ENCODE data around the gene RHOD. TPM values are rescaled to one million over a fixed set of nuclear protein-coding genes. Genes with fewer than 3 reads are reported as not detected.
A peak's percentile ranks its signal among the peaks of the same experiment; 100 is the strongest.

RHOD gene
- total RNA-seq, 1 experiment from 2014 or later = not detected

DNA sequence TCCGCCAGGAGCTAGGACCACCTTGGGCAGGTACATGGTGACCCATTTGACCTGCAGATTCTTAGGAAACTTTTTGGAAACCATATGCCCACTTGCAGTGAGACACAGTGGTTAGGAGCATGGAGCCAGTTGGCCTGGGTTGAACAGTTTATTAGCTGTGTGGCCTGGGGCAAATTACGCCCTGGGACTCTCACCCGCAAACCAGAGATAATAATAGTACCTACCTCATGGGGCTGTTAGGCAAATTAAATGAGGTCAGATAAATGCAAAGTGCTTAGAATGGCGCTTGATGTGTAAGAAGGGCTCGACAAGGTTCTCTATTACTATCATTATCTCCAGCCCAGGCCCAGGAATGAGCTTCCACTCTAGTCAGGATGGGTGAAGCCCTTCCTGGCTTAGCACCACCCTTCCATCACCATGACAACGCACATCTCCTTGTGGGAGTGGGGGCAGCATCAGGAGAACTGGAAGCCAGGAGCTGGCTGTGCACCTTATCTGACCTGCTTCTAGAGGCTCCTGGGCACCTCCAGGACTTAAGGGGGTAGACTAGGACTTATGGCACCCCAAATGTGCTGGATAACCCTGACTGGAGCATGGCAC, 28.6 kb upstream of the RHOD start:
- H3K36me3 ChIP-seq (ENCODE audit: insufficient read depth, low read length) = no peaks in the 10 kb centered on the region
- H3K9me3 ChIP-seq (ENCODE audit: low read length) = no peaks in the 10 kb centered on the region
- no peaks in the 10 kb centered on the region for H3K27me3 ChIP-seq (ENCODE audit: low read length)
- no peaks in the 10 kb centered on the region for H3K79me2 ChIP-seq (ENCODE audit: low read length)
- H3K27ac ChIP-seq (ENCODE audit: low read length) = peak overlapping the region; percentile 90
- H3K4me2 ChIP-seq (ENCODE audit: low read depth, low read length, poor library complexity, severe bottlenecking) = peak overlapping the region; percentile 98
- H2AFZ ChIP-seq (ENCODE audit: low read length) = peak overlapping the region; percentile 68; the same call in 1 of the 2 replicates
- no peaks in the 10 kb centered on the region for H4K20me1 ChIP-seq (ENCODE audit: insufficient read depth, low read depth, low read length)
- H3K4me1 ChIP-seq (ENCODE audit: low read length) = peaks cover 69% of the 10 kb centered on the region
- DNase-seq = peak; percentile 95
- peak overlapping the region; percentile 64 for H3K4me3 ChIP-seq (ENCODE audit: low read length)
- H3K9me2 ChIP-seq (replicated peaks; ENCODE audit: insufficient read depth, low read length) = no peaks in the 10 kb centered on the region
- H3K9ac ChIP-seq (ENCODE audit: low read length) = peak overlapping the region; percentile 67

DNA sequence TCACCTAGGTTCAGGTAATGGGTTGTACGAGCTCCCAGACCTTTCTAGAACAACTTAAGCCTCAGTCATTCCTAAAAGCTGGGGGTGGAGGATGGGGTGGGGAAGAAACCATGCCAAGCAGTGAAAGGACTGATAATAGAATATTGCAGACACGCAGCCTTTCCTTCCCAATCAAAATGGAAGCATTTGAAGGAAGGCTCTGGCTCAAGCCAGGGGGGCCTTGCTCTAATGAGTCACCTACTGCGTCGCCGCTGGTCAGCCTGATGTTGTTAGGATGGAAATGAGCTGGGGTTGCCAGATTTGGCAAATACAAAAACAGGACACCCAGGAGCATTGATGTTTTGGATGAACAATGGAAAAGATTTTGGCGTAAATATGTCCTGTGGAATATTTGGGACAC, 27.5 kb upstream of the RHOD start:
- H3K79me2 ChIP-seq (ENCODE audit: low read length) = no peaks in the 10 kb centered on the region
- peak overlapping the region; percentile 57 for H3K9ac ChIP-seq (ENCODE audit: low read length)
- DNase-seq = no peak
- H4K20me1 ChIP-seq (ENCODE audit: insufficient read depth, low read depth, low read length) = no peaks in the 10 kb centered on the region
- no peak overlapping the region for H2AFZ ChIP-seq (ENCODE audit: low read length)
- H3K27me3 ChIP-seq (ENCODE audit: low read length) = no peaks in the 10 kb centered on the region
- H3K4me1 ChIP-seq (ENCODE audit: low read length) = peaks cover 80% of the 10 kb centered on the region
- H3K4me2 ChIP-seq (ENCODE audit: low read depth, low read length, poor library complexity, severe bottlenecking) = peak overlapping the region; percentile 98
- H3K36me3 ChIP-seq (ENCODE audit: insufficient read depth, low read length) = no peaks in the 10 kb centered on the region
- H3K27ac ChIP-seq (ENCODE audit: low read length) = 0 out of 2 replicates have a peak overlapping the region, but pooled peaks have one; percentile 90
- no peaks in the 10 kb centered on the region for H3K9me3 ChIP-seq (ENCODE audit: low read length)
- H3K4me3 ChIP-seq (ENCODE audit: low read length) = peak overlapping the region; percentile 64; the same call in 1 of the 2 replicates
- no peaks in the 10 kb centered on the region for H3K9me2 ChIP-seq (replicated peaks; ENCODE audit: insufficient read depth, low read length)

DNA sequence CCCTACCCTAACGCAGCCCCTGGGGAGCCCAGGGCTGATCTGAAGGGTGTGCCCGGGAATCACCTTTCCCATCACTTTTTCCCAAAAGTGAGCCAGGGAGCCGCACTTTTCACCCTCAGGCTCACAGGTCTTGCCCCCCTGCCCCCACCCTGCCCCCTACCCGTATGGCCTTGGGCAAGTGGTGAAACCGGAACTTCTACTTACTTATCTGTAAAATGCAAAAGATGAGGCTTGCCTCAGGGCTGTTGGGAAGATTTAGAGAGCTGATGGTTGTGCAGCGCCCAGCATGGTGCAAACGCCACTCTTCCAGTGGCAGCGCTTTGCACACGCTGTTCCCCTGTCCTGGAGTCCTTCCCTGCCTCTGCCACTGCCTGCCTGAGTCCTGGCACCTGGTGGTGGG, 25.7 kb upstream of the RHOD start:
- Histone ChIP-seq H3K4me2 (ENCODE audit: low read depth, low read length, poor library complexity, severe bottlenecking) (peak overlapping the region; percentile 71), H3K27me3 (ENCODE audit: low read length) (no peaks in the 10 kb centered on the region), H3K4me3 (ENCODE audit: low read length) (peak overlapping the region; percentile 48), H2AFZ (ENCODE audit: low read length) (no peak overlapping the region; the same call in 1 of the 2 replicates), H3K4me1 (ENCODE audit: low read length) (peaks cover 73% of the 10 kb centered on the region), H3K36me3 (ENCODE audit: insufficient read depth, low read length) (no peaks in the 10 kb centered on the region), H3K27ac (ENCODE audit: low read length) (peak overlapping the region; percentile 74), H3K9me3 (ENCODE audit: low read length) (no peaks in the 10 kb centered on the region), H3K9me2 (replicated peaks; ENCODE audit: insufficient read depth, low read length) (no peaks in the 10 kb centered on the region), H3K9ac (ENCODE audit: low read length) (peak overlapping the region; percentile 56), H4K20me1 (ENCODE audit: insufficient read depth, low read depth, low read length) (no peaks in the 10 kb centered on the region), H3K79me2 (ENCODE audit: low read length) (no peaks in the 10 kb centered on the region)
- DNase-seq = peak; percentile 89

DNA sequence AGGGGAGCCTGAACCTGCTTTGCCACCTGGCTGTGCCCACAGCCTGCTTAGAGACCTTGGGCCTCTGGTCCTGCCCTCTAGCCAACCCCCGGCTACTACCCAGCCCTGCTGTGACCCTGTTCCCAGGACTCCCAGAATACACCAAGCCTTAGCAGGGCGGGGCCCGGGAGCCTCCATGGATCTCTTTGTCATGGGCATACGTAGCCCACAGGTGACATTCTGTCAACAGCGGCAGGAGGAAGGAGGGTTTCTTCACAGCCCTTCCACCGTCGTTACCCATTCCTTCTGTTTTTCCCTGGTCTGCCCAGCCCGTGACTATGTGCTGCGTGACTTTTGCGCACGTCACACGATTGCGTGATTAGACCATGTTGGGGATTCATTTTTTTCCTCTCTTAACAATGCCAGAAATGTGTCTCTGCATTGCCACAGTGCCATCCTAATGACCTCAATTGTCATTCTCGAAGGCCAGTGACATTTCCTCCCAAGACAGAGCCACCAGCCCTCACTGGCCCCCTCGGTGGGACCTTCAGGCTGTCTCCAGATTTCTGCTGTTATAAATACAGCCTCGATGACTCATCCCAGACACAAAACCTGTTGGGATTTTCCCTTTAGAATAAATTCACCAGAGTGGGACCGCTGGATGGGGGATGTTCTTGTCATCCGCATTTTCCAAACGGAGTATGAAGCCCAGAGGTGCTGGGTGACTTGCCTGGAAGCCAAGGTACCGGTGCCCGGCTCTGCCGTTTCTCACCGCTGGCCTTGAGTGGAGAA, 24.7 kb upstream of the RHOD start:
- Histone ChIP-seq H2AFZ (ENCODE audit: low read length) (no peak overlapping the region), H3K9me2 (replicated peaks; ENCODE audit: insufficient read depth, low read length) (no peaks in the 10 kb centered on the region), H3K9ac (ENCODE audit: low read length) (peak overlapping the region; percentile 56; the same call in 1 of the 2 replicates), H3K79me2 (ENCODE audit: low read length) (no peaks in the 10 kb centered on the region), H4K20me1 (ENCODE audit: insufficient read depth, low read depth, low read length) (no peaks in the 10 kb centered on the region), H3K4me3 (ENCODE audit: low read length) (no peak overlapping the region), H3K4me1 (ENCODE audit: low read length) (peaks cover 68% of the 10 kb centered on the region), H3K36me3 (ENCODE audit: insufficient read depth, low read length) (no peaks in the 10 kb centered on the region), H3K4me2 (ENCODE audit: low read depth, low read length, poor library complexity, severe bottlenecking) (peak overlapping the region; percentile 71), H3K27ac (ENCODE audit: low read length) (no peak overlapping the region), H3K27me3 (ENCODE audit: low read length) (no peaks in the 10 kb centered on the region), H3K9me3 (ENCODE audit: low read length) (no peaks in the 10 kb centered on the region)
- DNase-seq = no peak

DNA sequence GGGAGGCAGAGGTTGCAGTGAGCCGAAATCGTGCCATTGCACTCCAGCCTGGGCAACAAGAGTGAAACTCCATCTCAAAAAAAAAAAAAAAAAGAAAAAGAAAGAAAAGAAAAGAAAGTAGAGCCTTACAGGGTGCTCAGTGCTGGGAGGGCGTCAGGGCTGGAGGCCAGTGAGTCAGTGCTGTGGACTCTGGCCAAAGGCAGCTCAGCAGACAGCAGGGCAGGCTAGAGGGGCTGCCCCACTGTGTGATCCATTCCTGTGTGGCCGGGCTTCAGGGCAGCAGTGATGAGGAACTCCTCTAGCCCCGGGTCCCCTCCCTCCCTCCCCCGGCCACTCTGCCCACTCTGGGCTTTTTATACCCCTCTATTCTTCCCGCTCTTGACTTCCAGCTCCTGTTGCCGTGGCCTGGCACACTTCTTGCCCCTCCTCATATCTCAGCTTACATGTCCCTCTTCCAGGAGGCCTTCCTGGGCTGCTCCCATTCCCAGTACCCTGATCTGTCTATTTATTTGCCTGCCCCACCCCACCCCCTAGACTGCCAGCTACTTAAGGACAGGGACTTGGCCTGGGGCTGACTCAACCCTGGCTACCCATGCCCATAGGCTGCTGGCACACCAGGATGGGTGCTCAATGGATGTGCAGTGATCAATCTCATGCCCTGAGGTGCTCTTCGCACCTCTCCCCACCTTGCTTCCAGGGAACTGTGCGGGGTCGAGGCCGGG, 23.7 kb upstream of the RHOD start:
- no peak overlapping the region for H3K27ac ChIP-seq (ENCODE audit: low read length)
- H3K9ac ChIP-seq (ENCODE audit: low read length) = no peak overlapping the region
- no peaks in the 10 kb centered on the region for H3K79me2 ChIP-seq (ENCODE audit: low read length)
- no peak overlapping the region for H3K4me2 ChIP-seq (ENCODE audit: low read depth, low read length, poor library complexity, severe bottlenecking)
- no peak for DNase-seq
- no peaks in the 10 kb centered on the region for H4K20me1 ChIP-seq (ENCODE audit: insufficient read depth, low read depth, low read length)
- H3K9me2 ChIP-seq (replicated peaks; ENCODE audit: insufficient read depth, low read length) = no peaks in the 10 kb centered on the region
- no peaks in the 10 kb centered on the region for H3K36me3 ChIP-seq (ENCODE audit: insufficient read depth, low read length)
- peaks cover 60% of the 10 kb centered on the region for H3K4me1 ChIP-seq (ENCODE audit: low read length)
- no peak overlapping the region for H3K4me3 ChIP-seq (ENCODE audit: low read length)
- H3K9me3 ChIP-seq (ENCODE audit: low read length) = no peaks in the 10 kb centered on the region
- no peaks in the 10 kb centered on the region for H3K27me3 ChIP-seq (ENCODE audit: low read length)
- no peak overlapping the region for H2AFZ ChIP-seq (ENCODE audit: low read length)

DNA sequence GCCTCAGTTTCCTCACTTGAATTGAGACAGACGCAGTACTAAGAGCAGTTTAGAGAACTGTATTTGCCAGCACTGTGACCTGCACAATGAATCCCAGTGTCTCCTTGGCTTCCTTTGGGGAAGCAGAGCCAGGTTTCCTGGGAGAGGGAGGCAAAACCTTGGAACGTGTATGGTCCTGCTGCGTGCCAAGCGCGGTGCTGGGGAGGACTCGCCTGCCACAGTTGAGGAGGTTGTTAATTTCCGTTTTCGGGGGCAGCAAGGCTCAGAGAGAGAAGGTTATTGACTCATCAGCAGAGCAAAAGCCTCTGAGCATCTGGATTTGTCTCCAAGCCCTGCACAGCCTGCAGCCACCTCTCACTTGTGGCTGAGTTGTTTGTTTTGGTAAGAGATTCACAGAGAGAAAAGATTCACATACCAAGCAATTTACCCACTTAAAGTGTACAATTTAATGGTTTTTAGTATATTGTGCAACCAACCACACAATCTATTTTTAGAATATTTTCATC, 22.9 kb upstream of the RHOD start:
- no peaks in the 10 kb centered on the region for H3K36me3 ChIP-seq (ENCODE audit: insufficient read depth, low read length)
- H3K9me3 ChIP-seq (ENCODE audit: low read length) = no peaks in the 10 kb centered on the region
- DNase-seq = peak; percentile 57
- no peak overlapping the region for H3K4me2 ChIP-seq (ENCODE audit: low read depth, low read length, poor library complexity, severe bottlenecking)
- H4K20me1 ChIP-seq (ENCODE audit: insufficient read depth, low read depth, low read length) = no peaks in the 10 kb centered on the region
- no peak overlapping the region for H3K27ac ChIP-seq (ENCODE audit: low read length)
- no peak overlapping the region for H2AFZ ChIP-seq (ENCODE audit: low read length)
- no peaks in the 10 kb centered on the region for H3K27me3 ChIP-seq (ENCODE audit: low read length)
- no peaks in the 10 kb centered on the region for H3K9me2 ChIP-seq (replicated peaks; ENCODE audit: insufficient read depth, low read length)
- peaks cover 53% of the 10 kb centered on the region for H3K4me1 ChIP-seq (ENCODE audit: low read length)
- no peak overlapping the region for H3K9ac ChIP-seq (ENCODE audit: low read length)
- H3K79me2 ChIP-seq (ENCODE audit: low read length) = no peaks in the 10 kb centered on the region
- no peak overlapping the region for H3K4me3 ChIP-seq (ENCODE audit: low read length)

DNA sequence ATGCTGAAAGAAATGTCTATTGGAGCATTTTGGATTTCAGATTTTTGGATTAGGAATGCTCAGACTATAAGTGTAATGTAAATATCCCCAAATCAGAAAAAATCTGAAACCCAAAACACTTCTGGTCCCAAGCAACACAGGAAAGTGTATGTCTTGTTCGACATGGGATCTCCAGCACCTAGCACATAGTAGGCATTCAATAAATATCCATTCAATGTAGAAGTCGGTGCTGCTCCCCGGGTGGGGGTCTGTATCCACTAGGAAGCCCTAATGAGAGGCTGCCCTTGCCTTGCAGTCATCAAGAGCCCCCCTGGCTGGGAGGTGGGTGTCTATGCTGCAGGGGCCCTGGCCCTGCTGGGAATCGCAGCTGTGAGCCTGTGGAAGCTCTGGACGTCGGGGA, 22.3 kb upstream of the RHOD start:
- Histone ChIP-seq H3K9me2 (replicated peaks; ENCODE audit: insufficient read depth, low read length) (no peaks in the 10 kb centered on the region), H4K20me1 (ENCODE audit: insufficient read depth, low read depth, low read length) (no peaks in the 10 kb centered on the region), H3K9ac (ENCODE audit: low read length) (no peak overlapping the region), H3K27ac (ENCODE audit: low read length) (no peak overlapping the region), H2AFZ (ENCODE audit: low read length) (no peak overlapping the region), H3K79me2 (ENCODE audit: low read length) (no peaks in the 10 kb centered on the region), H3K27me3 (ENCODE audit: low read length) (no peaks in the 10 kb centered on the region), H3K36me3 (ENCODE audit: insufficient read depth, low read length) (no peaks in the 10 kb centered on the region), H3K9me3 (ENCODE audit: low read length) (no peaks in the 10 kb centered on the region), H3K4me2 (ENCODE audit: low read depth, low read length, poor library complexity, severe bottlenecking) (no peak overlapping the region), H3K4me3 (ENCODE audit: low read length) (no peak overlapping the region), H3K4me1 (ENCODE audit: low read length) (peaks cover 47% of the 10 kb centered on the region)
- DNase-seq = no peak

DNA sequence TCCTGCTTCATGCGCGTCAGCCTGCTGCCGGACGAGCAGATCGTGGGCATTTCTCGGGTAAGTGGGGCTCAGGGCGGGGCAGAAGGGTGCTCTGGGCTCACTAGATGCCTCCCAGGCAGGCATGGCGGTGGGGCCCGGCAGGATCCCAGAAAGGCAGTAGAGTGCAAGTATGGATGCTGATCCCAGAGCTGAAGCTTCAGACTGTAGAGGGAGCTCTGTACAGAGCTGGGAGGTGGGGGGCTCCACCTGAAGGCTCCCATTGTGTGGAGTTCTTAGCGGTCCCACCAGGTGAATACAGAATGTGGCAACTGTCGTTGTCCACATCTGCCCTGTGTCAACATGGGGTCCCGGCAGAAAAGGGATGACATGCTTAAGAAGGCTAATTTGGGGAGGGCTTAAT, 16.5 kb upstream of the RHOD start:
- Histone ChIP-seq H3K4me2 (ENCODE audit: low read depth, low read length, poor library complexity, severe bottlenecking) (no peak overlapping the region), H3K36me3 (ENCODE audit: insufficient read depth, low read length) (no peaks in the 10 kb centered on the region), H3K27ac (ENCODE audit: low read length) (no peak overlapping the region), H4K20me1 (ENCODE audit: insufficient read depth, low read depth, low read length) (no peaks in the 10 kb centered on the region; the same call in 1 of the 2 replicates), H3K4me1 (ENCODE audit: low read length) (peaks cover 30% of the 10 kb centered on the region), H3K27me3 (ENCODE audit: low read length) (no peaks in the 10 kb centered on the region), H3K79me2 (ENCODE audit: low read length) (no peaks in the 10 kb centered on the region), H3K9ac (ENCODE audit: low read length) (no peak overlapping the region), H3K9me3 (ENCODE audit: low read length) (no peaks in the 10 kb centered on the region), H3K4me3 (ENCODE audit: low read length) (no peak overlapping the region), H2AFZ (ENCODE audit: low read length) (no peak overlapping the region), H3K9me2 (replicated peaks; ENCODE audit: insufficient read depth, low read length) (no peaks in the 10 kb centered on the region)
- no peak for DNase-seq
